ENCODE results near the gene PDCD10. TPM values are rescaled to one million over a fixed set of nuclear protein-coding genes. Genes with fewer than 3 reads are reported as not detected.

Gene PDCD10
- polyA plus RNA-seq, 1 donor from 2014 or later = 79.1 TPM

DNA sequence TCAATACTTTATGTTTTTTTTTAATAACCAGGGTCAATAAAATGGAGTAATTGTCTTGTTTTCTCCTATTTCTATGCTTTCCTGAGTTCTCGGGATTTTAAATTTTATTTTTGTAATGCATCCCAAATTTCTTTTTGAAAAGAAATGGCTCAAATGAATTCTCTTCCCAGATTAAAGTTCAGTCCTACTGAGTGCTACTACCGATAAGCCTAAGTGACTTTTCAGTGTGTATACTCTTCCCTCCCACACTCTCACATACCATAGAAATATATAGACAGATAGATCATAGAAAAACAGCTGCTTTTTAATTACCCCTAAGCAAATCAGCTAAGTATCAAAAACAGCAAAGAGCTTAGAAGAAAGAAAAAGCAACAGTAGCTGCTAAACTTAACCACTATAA is 2.3 kb upstream of the PDCD10 start:
- H3K79me2 ChIP-seq (replicated peaks; ENCODE audit: insufficient read depth, low read length) = peaks cover 30% of the 10 kb centered on the region
- no peaks in the 10 kb centered on the region for H3K9me3 ChIP-seq (ENCODE audit: low read length)
- no peaks in the 10 kb centered on the region for H3F3A ChIP-seq (ENCODE audit: insufficient read depth, low read length, poor library complexity, severe bottlenecking)
- peak overlapping the region; percentile 49 for H3K4me2 ChIP-seq (ENCODE audit: low read length)
- no peak overlapping the region for H3K27ac ChIP-seq (ENCODE audit: low read length)
- H3K9ac ChIP-seq (ENCODE audit: low read length) = no peak overlapping the region
- H3K36me3 ChIP-seq (ENCODE audit: insufficient read depth, low read length) = no peaks in the 10 kb centered on the region
- H2AFZ ChIP-seq (ENCODE audit: low read depth, low read length) = no peak overlapping the region
- H3K9me2 ChIP-seq (ENCODE audit: insufficient read depth, low read length) = no peaks in the 10 kb centered on the region
- no peaks in the 10 kb centered on the region for H4K20me1 ChIP-seq (ENCODE audit: insufficient read depth)
- H3K27me3 ChIP-seq (ENCODE audit: insufficient read depth, low read depth, low read length) = peaks cover 13% of the 10 kb centered on the region
- peak overlapping the region; percentile 76 for H3K4me3 ChIP-seq (ENCODE audit: low read length)
- TF ChIP-seq EP300 (conservative IDR thresholded peaks at IDR 0.05; ENCODE audit: poor library complexity, severe bottlenecking) (no peak), EZH2 (IDR thresholded peaks at IDR 0.05; ENCODE audit: borderline replicate concordance, insufficient read depth, low read length, poor library complexity, severe bottlenecking) (no peak), REST (IDR thresholded peaks at IDR 0.05; ENCODE audit: borderline replicate concordance) (no peak), POLR2AphosphoS5 (IDR thresholded peaks at IDR 0.05) (no peak), MXI1 (conservative IDR thresholded peaks at IDR 0.05; ENCODE audit: poor library complexity, severe bottlenecking) (no peak), CTCF (IDR thresholded peaks at IDR 0.05; ENCODE audit: poor library complexity, severe bottlenecking) (no peak), SMC3 (conservative IDR thresholded peaks at IDR 0.05; ENCODE audit: poor library complexity) (no peak), RAD21 (conservative IDR thresholded peaks at IDR 0.05) (no peak), TAF1 (IDR thresholded peaks at IDR 0.05; ENCODE audit: low read depth) (no peak)

- H3K4me2 ChIP-seq (ENCODE audit: low read length) = peak overlapping the region; percentile 49
- H3K27me3 ChIP-seq (ENCODE audit: insufficient read depth, low read depth, low read length) = peaks cover 13% of the 10 kb centered on the region
- H3K9me3 ChIP-seq (ENCODE audit: low read length) = no peaks in the 10 kb centered on the region
- H3K9ac ChIP-seq (ENCODE audit: low read length) = peak overlapping the region; percentile 87
- H3K79me2 ChIP-seq (replicated peaks; ENCODE audit: insufficient read depth, low read length) = peaks cover 36% of the 10 kb centered on the region
- peak overlapping the region; percentile 76 for H3K4me3 ChIP-seq (ENCODE audit: low read length)
- H3F3A ChIP-seq (ENCODE audit: insufficient read depth, low read length, poor library complexity, severe bottlenecking) = no peaks in the 10 kb centered on the region
- TF ChIP-seq EZH2 (IDR thresholded peaks at IDR 0.05; ENCODE audit: borderline replicate concordance, insufficient read depth, low read length, poor library complexity, severe bottlenecking) = no peak
- TF ChIP-seq EP300 (conservative IDR thresholded peaks at IDR 0.05; ENCODE audit: poor library complexity, severe bottlenecking) = no peak
- no peak for TF ChIP-seq TAF1 (IDR thresholded peaks at IDR 0.05; ENCODE audit: low read depth)
- no peak for TF ChIP-seq RAD21 (conservative IDR thresholded peaks at IDR 0.05)
- TF ChIP-seq SMC3 (conservative IDR thresholded peaks at IDR 0.05; ENCODE audit: poor library complexity) = no peak
- TF ChIP-seq MXI1 (conservative IDR thresholded peaks at IDR 0.05; ENCODE audit: poor library complexity, severe bottlenecking) = no peak
- TF ChIP-seq CTCF (IDR thresholded peaks at IDR 0.05; ENCODE audit: poor library complexity, severe bottlenecking) = no peak
- TF ChIP-seq REST (IDR thresholded peaks at IDR 0.05; ENCODE audit: borderline replicate concordance) = no peak
- TF ChIP-seq POLR2AphosphoS5 (IDR thresholded peaks at IDR 0.05) = no peak
- no peaks in the 10 kb centered on the region for H3K9me2 ChIP-seq (ENCODE audit: insufficient read depth, low read length)
- H4K20me1 ChIP-seq (ENCODE audit: insufficient read depth) = no peaks in the 10 kb centered on the region
- H3K27ac ChIP-seq (ENCODE audit: low read length) = no peak overlapping the region
- H2AFZ ChIP-seq (ENCODE audit: low read depth, low read length) = no peak overlapping the region
- no peaks in the 10 kb centered on the region for H3K36me3 ChIP-seq (ENCODE audit: insufficient read depth, low read length)
Measured at GRCh38 chr3:167736264-167736787, 1.6 kb upstream of the PDCD10 start.

Data from neural cell (in vitro differentiated cells).